Vagina (tissue), 2 donors: ENCODE measurements around the gene ABLIM2.

Source experiments
- POLR2AphosphoS5 ChIP-seq, 2 donors: sonication (generic); formaldehyde crosslinking; IDR thresholded peaks; one replicate each; pipeline ENCODE4 v1.9.0; 2017; ENCODE audit warnings: antibody characterized with exemption in 2 of 2, mild to moderate bottlenecking in 2 of 2, low read depth in 1 of 2; ENCODE audit not compliant: insufficient read depth in 1 of 2
- TF ChIP-seq, protein P1 (sequence below), 3 experiments: fragments of 450-650 bp in 2 of 3; fragments of 200-600 bp in 1 of 3; sonication (generic) in 1 of 3; IDR thresholded peaks; one replicate each; pipeline ENCODE4 v1.5.1; 2017 to 2019; ENCODE audit warnings: antibody characterized with exemption in 3 of 3, mild to moderate bottlenecking in 2 of 3, moderate library complexity in 2 of 3

- TF ChIP-seq, protein P1, sequence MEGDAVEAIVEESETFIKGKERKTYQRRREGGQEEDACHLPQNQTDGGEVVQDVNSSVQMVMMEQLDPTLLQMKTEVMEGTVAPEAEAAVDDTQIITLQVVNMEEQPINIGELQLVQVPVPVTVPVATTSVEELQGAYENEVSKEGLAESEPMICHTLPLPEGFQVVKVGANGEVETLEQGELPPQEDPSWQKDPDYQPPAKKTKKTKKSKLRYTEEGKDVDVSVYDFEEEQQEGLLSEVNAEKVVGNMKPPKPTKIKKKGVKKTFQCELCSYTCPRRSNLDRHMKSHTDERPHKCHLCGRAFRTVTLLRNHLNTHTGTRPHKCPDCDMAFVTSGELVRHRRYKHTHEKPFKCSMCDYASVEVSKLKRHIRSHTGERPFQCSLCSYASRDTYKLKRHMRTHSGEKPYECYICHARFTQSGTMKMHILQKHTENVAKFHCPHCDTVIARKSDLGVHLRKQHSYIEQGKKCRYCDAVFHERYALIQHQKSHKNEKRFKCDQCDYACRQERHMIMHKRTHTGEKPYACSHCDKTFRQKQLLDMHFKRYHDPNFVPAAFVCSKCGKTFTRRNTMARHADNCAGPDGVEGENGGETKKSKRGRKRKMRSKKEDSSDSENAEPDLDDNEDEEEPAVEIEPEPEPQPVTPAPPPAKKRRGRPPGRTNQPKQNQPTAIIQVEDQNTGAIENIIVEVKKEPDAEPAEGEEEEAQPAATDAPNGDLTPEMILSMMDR (IDR thresholded peaks at IDR 0.05), result no peak
- TF ChIP-seq POLR2AphosphoS5 (IDR thresholded peaks at IDR 0.05; ENCODE audit: insufficient read depth in 1 of 2, low read depth in 1 of 2), result peak in 1 of 2 donors; percentile 2
Observed at GRCh38 chr4:8144359-8144758, 14.3 kb downstream of the ABLIM2 start.
